ENCODE measurements around the gene BLOC1S1.

GRCh38 chr12:55666508-55666907, 49.3 kb upstream of the BLOC1S1 start:
- TF ChIP-seq CTCF (IDR thresholded peaks at IDR 0.05 in 2 of 3, conservative IDR thresholded peaks at IDR 0.05 in 1 of 3; ENCODE audit: control insufficient read depth in 2 of 3, extremely low read depth in 1 of 3, insufficient read depth in 1 of 3, low read depth in 3 of 3, low read length in 3 of 3), result no peak
- TF ChIP-seq EZH2 (IDR thresholded peaks at IDR 0.05; ENCODE audit: borderline replicate concordance, control insufficient read depth, low read depth, low read length), result no peak
- TF ChIP-seq EP300 (IDR thresholded peaks at IDR 0.05; ENCODE audit: borderline replicate concordance in 1 of 2, control insufficient read depth in 1 of 2, low read depth in 2 of 2, low read length in 2 of 2), result no peak
- TF ChIP-seq USF2 (IDR thresholded peaks at IDR 0.05; ENCODE audit: borderline replicate concordance, low read depth, low read length), result no peak
- no peak for TF ChIP-seq NFYB (IDR thresholded peaks at IDR 0.05; ENCODE audit: insufficient read depth, low read depth, low read length)
- no peak for TF ChIP-seq POLR2AphosphoS5 (IDR thresholded peaks at IDR 0.05; ENCODE audit: low read length)
- no peak for TF ChIP-seq JUNB (IDR thresholded peaks at IDR 0.05)
- TF ChIP-seq PML (IDR thresholded peaks at IDR 0.05; ENCODE audit: low read length), result no peak
- no peak for TF ChIP-seq REST (IDR thresholded peaks at IDR 0.05; ENCODE audit: low read depth, low read length)
- no peak for TF ChIP-seq FOXK2 (IDR thresholded peaks at IDR 0.05)
- TF ChIP-seq YY1 (IDR thresholded peaks at IDR 0.05; ENCODE audit: low read depth, low read length), result no peak
- no peak for TF ChIP-seq ZBTB4 (CRISPR knock-in tag; IDR thresholded peaks at IDR 0.05)
- TF ChIP-seq ATF2 (IDR thresholded peaks at IDR 0.05; ENCODE audit: low read length), result no peak

Measured in GM12878 (cell line).